GM23338 (cell line): ENCODE results near the gene RAD51B. TPM values are rescaled to one million over a fixed set of nuclear protein-coding genes. Genes with fewer than 3 reads are reported as not detected.

ENCODE experiments used
- ATAC-seq: fragments of 200-7000 bp; cut with Tn5 transposase; 3 replicates; pipeline ENCODE4 v1.9.1; 2020
- DNase-seq: peaks from one replicate; pipeline ENCODE4 v3.0.0-alpha.2; 2015; ENCODE audit warnings: low spot score
- H2AFZ ChIP-seq: fragments of 200-600 bp; sonication (generic); 2 replicates; pipeline ENCODE4 v1.8.0; 2016; ENCODE audit warnings: antibody characterized with exemption, mild to moderate bottlenecking, moderate library complexity
- H3F3A ChIP-seq: fragments of 200-600 bp; sonication (generic); replicated peaks from 2 replicates; pipeline ENCODE4 v1.8.0; 2017; ENCODE audit warnings: antibody characterized with exemption, mixed run types, low read depth
- H3K27ac ChIP-seq: fragments of 200-600 bp; sonication (generic); 2 replicates; pipeline ENCODE4 v1.6.1; 2016; ENCODE audit warnings: low read depth
- H3K27me3 ChIP-seq: fragments of 200-600 bp; sonication (generic); 2 replicates; pipeline ENCODE4 v1.8.0; 2016; ENCODE audit warnings: mild to moderate bottlenecking, mixed run types, moderate library complexity; ENCODE audit not compliant: insufficient read depth
- H3K36me3 ChIP-seq: fragments of 200-600 bp; sonication (generic); 2 replicates; pipeline ENCODE4 v1.8.0; 2016; ENCODE audit warnings: mild to moderate bottlenecking; ENCODE audit not compliant: insufficient read depth
- H3K4me1 ChIP-seq: fragments of 200-600 bp; sonication (generic); 2 replicates; pipeline ENCODE4 v1.8.0; 2016; ENCODE audit warnings: mild to moderate bottlenecking, moderate library complexity; ENCODE audit not compliant: insufficient read depth
- H3K4me2 ChIP-seq: fragments of 200-600 bp; sonication (generic); 2 replicates; pipeline ENCODE4 v1.7.1; 2017; ENCODE audit warnings: mixed run types
- H3K4me3 ChIP-seq: fragments of 200-600 bp; sonication (generic); 2 replicates; pipeline ENCODE4 v1.6.1; 2016; ENCODE audit warnings: mixed run types
- H3K79me2 ChIP-seq: fragments of 200-600 bp; sonication (generic); replicated peaks from 2 replicates; pipeline ENCODE4 v1.8.0; 2017; ENCODE audit warnings: mild to moderate bottlenecking; ENCODE audit not compliant: insufficient read depth
- H3K9me2 ChIP-seq: fragments of 200-600 bp; sonication (generic); 2 replicates; pipeline ENCODE4 v1.8.0; 2017; ENCODE audit not compliant: insufficient read depth
- H4K20me1 ChIP-seq: fragments of 200-600 bp; sonication (generic); replicated peaks from 2 replicates; pipeline ENCODE4 v1.8.0; 2017; ENCODE audit warnings: mild to moderate bottlenecking; ENCODE audit not compliant: insufficient read depth
- H3K27ac Mint-ChIP-seq: 2 replicates; pipeline ENCODE4 v1.8.0; 2020; ENCODE audit warnings: inconsistent platforms, mild to moderate bottlenecking, moderate library complexity, mixed read lengths
- H3K27me3 Mint-ChIP-seq: 3 replicates; pipeline ENCODE4 v1.8.0; 2022; ENCODE audit warnings: low read depth, mild to moderate bottlenecking, moderate library complexity, mixed read lengths, inconsistent platforms; ENCODE audit not compliant: insufficient read depth, poor library complexity
- H3K36me3 Mint-ChIP-seq: 3 replicates; pipeline ENCODE4 v1.8.0; 2021; ENCODE audit warnings: low read depth, mild to moderate bottlenecking, inconsistent platforms, moderate library complexity, mixed read lengths
- H3K4me1 Mint-ChIP-seq: 3 replicates; pipeline ENCODE4 v1.8.0; 2020; ENCODE audit warnings: mild to moderate bottlenecking, inconsistent platforms, mixed read lengths
- H3K4me3 Mint-ChIP-seq: 3 replicates; pipeline ENCODE4 v1.8.0; 2021; ENCODE audit warnings: moderate library complexity, mild to moderate bottlenecking, inconsistent platforms, mixed read lengths
- H3K9me3 Mint-ChIP-seq: 3 replicates; pipeline ENCODE4 v1.8.0; 2020; ENCODE audit warnings: moderate library complexity, mild to moderate bottlenecking, inconsistent platforms, mixed read lengths
- EZH2 ChIP-seq: fragments of 200-600 bp; sonication (generic); IDR thresholded peaks from one replicate; pipeline ENCODE4 v1.8.0; 2017; ENCODE audit warnings: antibody characterized with exemption, mild to moderate bottlenecking, low read depth; ENCODE audit not compliant: unreplicated experiment
- EZH2phosphoT487 ChIP-seq: fragments of 200-600 bp; sonication (generic); IDR thresholded peaks from one replicate; pipeline ENCODE4 v1.8.1; 2018; ENCODE audit warnings: antibody characterized with exemption; ENCODE audit not compliant: unreplicated experiment
- JUNB ChIP-seq: IDR thresholded peaks from one replicate; pipeline ENCODE4 v1.6.1; 2016; ENCODE audit warnings: antibody characterized with exemption; ENCODE audit not compliant: unreplicated experiment
- POLR2AphosphoS5 ChIP-seq: IDR thresholded peaks from 2 replicates; pipeline ENCODE4 v1.6.1; 2016; ENCODE audit warnings: antibody characterized with exemption, low read depth
- STAT1 ChIP-seq: IDR thresholded peaks from one replicate; pipeline ENCODE4 v1.6.1; 2016; ENCODE audit warnings: antibody characterized with exemption; ENCODE audit not compliant: unreplicated experiment
- ZNF462 ChIP-seq: fragments of 250-450 bp; sonication (Bioruptor Pico); IDR thresholded peaks from 2 replicates; pipeline ENCODE4 v1.5.0; 2020; ENCODE audit warnings: mild to moderate bottlenecking, moderate library complexity
- polyA plus RNA-seq: library from polyadenylated mRNA; unstranded; fragments of >200 nt; fragmentation: Nextera tagmentation; extraction: Ambion mirVana; gene quantifications from 2 replicates; pipeline ENCODE4 v1.2.1, GENCODE V29; 2016
- total RNA-seq: library from RNA; depleted of rRNA; stranded (reverse); fragments of >200 nt; shearing (Covaris generic); gene quantifications from 2 replicates; pipeline ENCODE4 v1.2.3, GENCODE V29; 2014
- TF ChIP-seq, protein P1 (sequence below): IDR thresholded peaks from 2 replicates; pipeline ENCODE4 v1.6.1; 2016; ENCODE audit warnings: antibody characterized with exemption
- TF ChIP-seq, protein P2 (sequence below): IDR thresholded peaks from one replicate; pipeline ENCODE4 v1.6.1; 2018; ENCODE audit warnings: antibody characterized with exemption; ENCODE audit not compliant: unreplicated experiment

RAD51B gene
- total and polyA plus RNA-seq, 2 experiments from 2014 or later, result 15.7 to 29.1 TPM

GRCh38 chr14:68424443-68425172 lies 605.0 kb downstream of the RAD51B start:
- Mint-ChIP-seq H3K4me1 (peaks cover 16% of the 10 kb centered on the region), H3K27me3 (peaks cover 2% of the 10 kb centered on the region)
- ATAC-seq, result peak; percentile 60

More at GRCh38 chr14:68424443-68425172, 605.0 kb downstream of the RAD51B start:
- Mint-ChIP-seq H3K27ac (no peak overlapping the region), H3K36me3 (peaks cover 4% of the 10 kb centered on the region; the same call in 2 of the 3 replicates), H3K4me3 (no peak overlapping the region), H3K9me3 (peaks cover 12% of the 10 kb centered on the region; the same call in 2 of the 3 replicates)
- DNase-seq, result peak; percentile 32
- H3F3A ChIP-seq, result no peaks in the 10 kb centered on the region
- no peak overlapping the region for H3K27ac ChIP-seq
- no peak overlapping the region for H3K4me3 ChIP-seq
- no peak overlapping the region for H2AFZ ChIP-seq
- H4K20me1 ChIP-seq, result no peaks in the 10 kb centered on the region
- TF ChIP-seq, protein P1, sequence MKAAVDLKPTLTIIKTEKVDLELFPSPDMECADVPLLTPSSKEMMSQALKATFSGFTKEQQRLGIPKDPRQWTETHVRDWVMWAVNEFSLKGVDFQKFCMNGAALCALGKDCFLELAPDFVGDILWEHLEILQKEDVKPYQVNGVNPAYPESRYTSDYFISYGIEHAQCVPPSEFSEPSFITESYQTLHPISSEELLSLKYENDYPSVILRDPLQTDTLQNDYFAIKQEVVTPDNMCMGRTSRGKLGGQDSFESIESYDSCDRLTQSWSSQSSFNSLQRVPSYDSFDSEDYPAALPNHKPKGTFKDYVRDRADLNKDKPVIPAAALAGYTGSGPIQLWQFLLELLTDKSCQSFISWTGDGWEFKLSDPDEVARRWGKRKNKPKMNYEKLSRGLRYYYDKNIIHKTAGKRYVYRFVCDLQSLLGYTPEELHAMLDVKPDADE, result no peak
- no peak for TF ChIP-seq POLR2AphosphoS5
- no peak for TF ChIP-seq ZNF462 (CRISPR knock-in tag)
- no peak for TF ChIP-seq EZH2
- no peak for TF ChIP-seq STAT1
- no peak for TF ChIP-seq JUNB
- TF ChIP-seq, protein P2, sequence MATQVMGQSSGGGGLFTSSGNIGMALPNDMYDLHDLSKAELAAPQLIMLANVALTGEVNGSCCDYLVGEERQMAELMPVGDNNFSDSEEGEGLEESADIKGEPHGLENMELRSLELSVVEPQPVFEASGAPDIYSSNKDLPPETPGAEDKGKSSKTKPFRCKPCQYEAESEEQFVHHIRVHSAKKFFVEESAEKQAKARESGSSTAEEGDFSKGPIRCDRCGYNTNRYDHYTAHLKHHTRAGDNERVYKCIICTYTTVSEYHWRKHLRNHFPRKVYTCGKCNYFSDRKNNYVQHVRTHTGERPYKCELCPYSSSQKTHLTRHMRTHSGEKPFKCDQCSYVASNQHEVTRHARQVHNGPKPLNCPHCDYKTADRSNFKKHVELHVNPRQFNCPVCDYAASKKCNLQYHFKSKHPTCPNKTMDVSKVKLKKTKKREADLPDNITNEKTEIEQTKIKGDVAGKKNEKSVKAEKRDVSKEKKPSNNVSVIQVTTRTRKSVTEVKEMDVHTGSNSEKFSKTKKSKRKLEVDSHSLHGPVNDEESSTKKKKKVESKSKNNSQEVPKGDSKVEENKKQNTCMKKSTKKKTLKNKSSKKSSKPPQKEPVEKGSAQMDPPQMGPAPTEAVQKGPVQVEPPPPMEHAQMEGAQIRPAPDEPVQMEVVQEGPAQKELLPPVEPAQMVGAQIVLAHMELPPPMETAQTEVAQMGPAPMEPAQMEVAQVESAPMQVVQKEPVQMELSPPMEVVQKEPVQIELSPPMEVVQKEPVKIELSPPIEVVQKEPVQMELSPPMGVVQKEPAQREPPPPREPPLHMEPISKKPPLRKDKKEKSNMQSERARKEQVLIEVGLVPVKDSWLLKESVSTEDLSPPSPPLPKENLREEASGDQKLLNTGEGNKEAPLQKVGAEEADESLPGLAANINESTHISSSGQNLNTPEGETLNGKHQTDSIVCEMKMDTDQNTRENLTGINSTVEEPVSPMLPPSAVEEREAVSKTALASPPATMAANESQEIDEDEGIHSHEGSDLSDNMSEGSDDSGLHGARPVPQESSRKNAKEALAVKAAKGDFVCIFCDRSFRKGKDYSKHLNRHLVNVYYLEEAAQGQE, result no peak
- TF ChIP-seq EZH2phosphoT487, result no peak
- H3K4me2 ChIP-seq, result no peak overlapping the region
- H3K9me2 ChIP-seq, result no peaks in the 10 kb centered on the region; the same call in 1 of the 2 replicates
- H3K36me3 ChIP-seq, result no peaks in the 10 kb centered on the region
- no peaks in the 10 kb centered on the region for H3K27me3 ChIP-seq
- H3K79me2 ChIP-seq, result no peaks in the 10 kb centered on the region
- H3K4me1 ChIP-seq, result no peaks in the 10 kb centered on the region
